Epithelial cell of esophagus (primary cell): ENCODE data around the gene PPP1R17.

Experiments
- DNase-seq: peaks from one replicate; pipeline ENCODE4 v3.0.0; 2010; ENCODE audit warnings: low read depth
- H3K4me3 ChIP-seq: 2 replicates; pipeline ENCODE4 v1.5.1; 2011; ENCODE audit warnings: mild to moderate bottlenecking, low read length, control low read depth
- TF ChIP-seq, protein P1 (sequence below): IDR thresholded peaks from 2 replicates; pipeline ENCODE4 v1.5.1; 2011; ENCODE audit warnings: low read depth, mild to moderate bottlenecking, low read length, control low read depth, inconsistent platforms; ENCODE audit not compliant: insufficient read depth; ENCODE audit errors: missing control alignments

The PPP1R17 gene

DNA sequence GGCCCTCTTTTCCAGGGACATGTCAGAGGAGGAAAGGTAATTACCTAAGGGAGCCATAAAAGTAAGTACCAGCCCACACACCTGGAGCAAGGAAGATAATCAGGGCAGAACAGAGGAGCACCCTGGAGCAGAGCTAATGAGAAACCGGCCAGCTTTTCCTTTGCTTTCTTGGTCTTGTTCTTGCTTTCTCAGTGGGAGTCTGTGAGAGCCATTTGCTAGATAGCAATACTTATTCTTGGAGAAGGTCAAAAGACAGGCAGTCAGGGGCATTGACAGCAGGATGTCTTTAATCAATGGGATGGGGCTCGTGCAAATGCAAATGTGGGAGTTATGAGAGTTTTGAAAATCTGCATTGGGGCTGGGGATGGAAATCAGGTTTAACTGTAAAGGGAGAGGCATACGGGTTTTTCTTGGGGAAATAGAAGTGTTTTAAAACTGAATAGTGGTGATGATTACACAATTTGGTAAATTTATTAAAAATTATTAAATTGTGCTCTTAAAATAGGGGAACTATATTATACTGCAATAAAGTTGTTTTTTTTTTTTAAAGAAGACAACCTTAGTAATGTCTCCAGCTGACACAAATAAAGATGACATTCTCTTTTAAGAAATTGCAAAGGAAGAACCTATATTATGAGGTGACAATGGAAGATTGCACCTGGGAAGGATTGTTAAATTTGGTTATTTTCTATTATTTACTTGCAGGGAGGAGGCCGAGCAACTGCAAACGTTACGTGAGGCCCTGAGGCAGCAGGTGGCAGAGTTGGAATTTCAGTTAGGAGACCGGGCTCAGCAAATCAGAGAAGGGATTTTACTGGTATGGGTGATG lies 35.6 kb upstream of the PPP1R17 start:
- TF ChIP-seq, protein P1, sequence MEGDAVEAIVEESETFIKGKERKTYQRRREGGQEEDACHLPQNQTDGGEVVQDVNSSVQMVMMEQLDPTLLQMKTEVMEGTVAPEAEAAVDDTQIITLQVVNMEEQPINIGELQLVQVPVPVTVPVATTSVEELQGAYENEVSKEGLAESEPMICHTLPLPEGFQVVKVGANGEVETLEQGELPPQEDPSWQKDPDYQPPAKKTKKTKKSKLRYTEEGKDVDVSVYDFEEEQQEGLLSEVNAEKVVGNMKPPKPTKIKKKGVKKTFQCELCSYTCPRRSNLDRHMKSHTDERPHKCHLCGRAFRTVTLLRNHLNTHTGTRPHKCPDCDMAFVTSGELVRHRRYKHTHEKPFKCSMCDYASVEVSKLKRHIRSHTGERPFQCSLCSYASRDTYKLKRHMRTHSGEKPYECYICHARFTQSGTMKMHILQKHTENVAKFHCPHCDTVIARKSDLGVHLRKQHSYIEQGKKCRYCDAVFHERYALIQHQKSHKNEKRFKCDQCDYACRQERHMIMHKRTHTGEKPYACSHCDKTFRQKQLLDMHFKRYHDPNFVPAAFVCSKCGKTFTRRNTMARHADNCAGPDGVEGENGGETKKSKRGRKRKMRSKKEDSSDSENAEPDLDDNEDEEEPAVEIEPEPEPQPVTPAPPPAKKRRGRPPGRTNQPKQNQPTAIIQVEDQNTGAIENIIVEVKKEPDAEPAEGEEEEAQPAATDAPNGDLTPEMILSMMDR, result no peak
- no peak overlapping the region for H3K4me3 ChIP-seq
- DNase-seq, result no peak

GRCh38 chr7:31652063-31652326 lies 35.0 kb upstream of the PPP1R17 start:
- DNase-seq, result no peak
- no peak overlapping the region for H3K4me3 ChIP-seq
- TF ChIP-seq, protein P1, result no peak

- no peak overlapping the region for H3K4me3 ChIP-seq
- TF ChIP-seq, protein P1, result no peak
Measured at GRCh38 chr7:31663072-31663471, 23.9 kb upstream of the PPP1R17 start.

DNA sequence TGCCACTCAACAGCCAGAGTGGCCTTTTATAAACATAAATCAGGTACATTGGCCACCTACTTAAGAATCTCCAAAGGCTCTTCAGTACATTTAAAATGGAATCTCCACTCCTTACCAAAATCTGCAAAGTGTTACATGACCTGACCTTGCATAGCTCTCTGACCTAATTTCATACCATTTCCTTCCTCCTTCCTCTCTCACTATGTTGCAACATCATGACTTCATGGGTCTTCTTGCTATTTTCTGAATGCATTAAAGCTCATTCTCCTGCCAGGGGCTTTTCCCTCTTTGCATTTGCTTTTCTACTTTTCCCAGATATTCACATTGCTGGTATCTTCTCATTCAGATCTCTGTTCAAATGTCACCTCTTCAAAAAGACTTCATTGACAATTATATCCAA lies 22.1 kb upstream of the PPP1R17 start:
- no peak for DNase-seq
- no peak overlapping the region for H3K4me3 ChIP-seq
- TF ChIP-seq, protein P1, result no peak

More at GRCh38 chr7:31663072-31663471, 23.9 kb upstream of the PPP1R17 start:
- DNase-seq, result no peak

GRCh38 chr7:31665546-31665945 lies 21.5 kb upstream of the PPP1R17 start:
- no peak overlapping the region for H3K4me3 ChIP-seq
- TF ChIP-seq, protein P1, result no peak
- no peak for DNase-seq

DNA sequence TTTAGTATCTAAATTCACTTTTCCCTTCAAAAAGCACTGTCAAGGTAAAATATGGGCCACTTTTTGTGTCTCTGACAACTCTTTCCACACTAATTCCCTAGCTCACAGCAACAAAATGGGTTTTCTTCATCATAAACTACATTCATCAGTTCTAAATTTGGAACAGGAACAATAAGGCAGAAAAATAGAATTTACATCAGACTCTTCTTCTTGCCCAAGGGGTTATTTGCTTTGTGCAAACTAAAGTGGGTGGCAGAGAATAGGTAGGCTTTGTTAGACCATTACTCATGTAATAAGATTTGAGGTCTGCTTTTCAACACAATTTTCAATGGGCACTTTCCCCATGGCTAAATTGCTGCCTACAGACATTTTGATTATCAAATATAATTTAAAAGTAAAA lies 17.6 kb upstream of the PPP1R17 start:
- TF ChIP-seq, protein P1, result no peak
- H3K4me3 ChIP-seq, result no peak overlapping the region
- DNase-seq, result no peak
